Bronchial epithelial cell (primary cell): ENCODE results near the gene PTPRN2. TPM values are rescaled to one million over a fixed set of nuclear protein-coding genes. Genes with fewer than 3 reads are reported as not detected.

Source experiments
- DNase-seq: peaks from one replicate; pipeline ENCODE4 v3.0.0-alpha.2; 2010; ENCODE audit warnings: low read depth
- FAIRE-seq: peaks from 2 replicates; lab custom pipeline; 2011; peaks lifted over from hg19 to GRCh38; lab: Jason Lieb, UNC
- H3K27me3 ChIP-seq: 2 replicates; pipeline ENCODE4 v1.5.1; 2011; ENCODE audit warnings: low read length; ENCODE audit not compliant: control insufficient read depth, insufficient read depth
- H3K36me3 ChIP-seq: 2 replicates; pipeline ENCODE4 v1.5.1; 2011; ENCODE audit warnings: low read length; ENCODE audit not compliant: control insufficient read depth, insufficient read depth
- H3K4me3 ChIP-seq: 2 replicates; pipeline ENCODE4 v1.5.1; 2011; ENCODE audit warnings: mild to moderate bottlenecking, low read depth, low read length, control low read depth
- total RNA-seq: library from RNA; depleted of rRNA; stranded (reverse); fragments of >200 nt; gene quantifications from 2 replicates; pipeline ENCODE4 v1.2.1, GENCODE V29; 2014
- TF ChIP-seq, protein P1 (sequence below): IDR thresholded peaks from 2 replicates; pipeline ENCODE4 v1.5.1; 2011; ENCODE audit warnings: mild to moderate bottlenecking, moderate library complexity, low read length, control low read depth, inconsistent platforms; ENCODE audit not compliant: insufficient read depth, severe bottlenecking

PTPRN2 gene
- total RNA-seq, 1 donor from 2014 or later, result 1.1 TPM

DNA sequence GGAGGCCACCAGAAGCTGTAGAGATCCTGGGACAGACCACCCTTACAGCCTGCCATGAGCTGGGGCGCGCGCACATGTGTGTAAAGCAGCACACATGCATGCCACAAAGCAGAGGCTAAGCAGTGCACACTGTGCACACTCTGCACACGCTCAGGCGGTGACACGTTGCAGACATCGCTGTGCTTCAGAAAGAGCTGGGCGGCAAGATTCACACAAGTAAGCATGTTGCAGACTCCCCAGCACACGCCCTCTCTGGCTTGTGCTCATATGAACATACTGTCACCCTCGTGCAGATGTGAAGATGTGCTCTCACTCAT, 772.0 kb downstream of the PTPRN2 start:
- Histone ChIP-seq H3K27me3 (no peaks in the 10 kb centered on the region), H3K4me3 (no peak overlapping the region), H3K36me3 (no peaks in the 10 kb centered on the region)
- FAIRE-seq, result no peak
- TF ChIP-seq, protein P1, sequence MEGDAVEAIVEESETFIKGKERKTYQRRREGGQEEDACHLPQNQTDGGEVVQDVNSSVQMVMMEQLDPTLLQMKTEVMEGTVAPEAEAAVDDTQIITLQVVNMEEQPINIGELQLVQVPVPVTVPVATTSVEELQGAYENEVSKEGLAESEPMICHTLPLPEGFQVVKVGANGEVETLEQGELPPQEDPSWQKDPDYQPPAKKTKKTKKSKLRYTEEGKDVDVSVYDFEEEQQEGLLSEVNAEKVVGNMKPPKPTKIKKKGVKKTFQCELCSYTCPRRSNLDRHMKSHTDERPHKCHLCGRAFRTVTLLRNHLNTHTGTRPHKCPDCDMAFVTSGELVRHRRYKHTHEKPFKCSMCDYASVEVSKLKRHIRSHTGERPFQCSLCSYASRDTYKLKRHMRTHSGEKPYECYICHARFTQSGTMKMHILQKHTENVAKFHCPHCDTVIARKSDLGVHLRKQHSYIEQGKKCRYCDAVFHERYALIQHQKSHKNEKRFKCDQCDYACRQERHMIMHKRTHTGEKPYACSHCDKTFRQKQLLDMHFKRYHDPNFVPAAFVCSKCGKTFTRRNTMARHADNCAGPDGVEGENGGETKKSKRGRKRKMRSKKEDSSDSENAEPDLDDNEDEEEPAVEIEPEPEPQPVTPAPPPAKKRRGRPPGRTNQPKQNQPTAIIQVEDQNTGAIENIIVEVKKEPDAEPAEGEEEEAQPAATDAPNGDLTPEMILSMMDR, result no peak
- no peak for DNase-seq

DNA sequence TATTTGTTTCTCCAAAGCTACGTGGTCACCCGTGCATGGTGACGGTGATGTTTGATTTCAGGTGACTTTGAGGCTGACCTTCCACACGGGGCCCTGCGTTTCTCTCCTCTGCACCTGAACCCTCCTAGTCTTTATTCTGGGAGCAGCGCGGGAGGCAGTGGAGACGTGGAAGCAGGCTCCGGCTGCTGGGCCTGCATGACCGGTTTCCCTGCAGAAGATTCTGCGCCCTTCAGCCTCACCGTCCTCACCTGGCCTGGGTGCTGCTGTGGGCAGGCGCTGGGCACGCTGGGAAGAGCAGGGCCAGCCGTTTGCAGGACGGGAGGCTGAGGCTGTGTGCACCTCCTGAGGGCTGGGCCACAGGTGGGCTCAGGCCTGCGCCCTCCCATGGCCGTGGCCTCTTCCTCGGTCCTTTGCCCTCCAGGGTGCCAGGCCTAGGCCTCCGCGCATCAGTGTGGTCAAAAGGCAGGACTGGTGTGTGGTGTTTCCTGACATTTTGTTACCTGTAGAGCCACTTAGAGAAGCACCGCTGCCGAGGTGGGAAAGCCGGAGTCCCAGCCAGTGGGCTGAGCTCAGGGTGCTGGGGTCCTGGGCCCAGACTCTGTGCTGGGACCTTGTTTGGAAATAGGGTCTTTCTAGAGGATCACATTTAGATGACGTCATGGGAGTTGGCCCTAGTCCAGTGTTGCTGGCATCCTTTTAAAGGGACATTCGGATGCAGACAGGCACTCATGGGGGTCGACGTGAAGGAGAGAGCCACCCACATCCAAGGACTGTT, 772.5 kb downstream of the PTPRN2 start:
- TF ChIP-seq, protein P1, result no peak
- Histone ChIP-seq H3K4me3 (no peak overlapping the region), H3K27me3 (no peaks in the 10 kb centered on the region), H3K36me3 (no peaks in the 10 kb centered on the region)
- FAIRE-seq (no peak), DNase-seq (no peak)

DNA sequence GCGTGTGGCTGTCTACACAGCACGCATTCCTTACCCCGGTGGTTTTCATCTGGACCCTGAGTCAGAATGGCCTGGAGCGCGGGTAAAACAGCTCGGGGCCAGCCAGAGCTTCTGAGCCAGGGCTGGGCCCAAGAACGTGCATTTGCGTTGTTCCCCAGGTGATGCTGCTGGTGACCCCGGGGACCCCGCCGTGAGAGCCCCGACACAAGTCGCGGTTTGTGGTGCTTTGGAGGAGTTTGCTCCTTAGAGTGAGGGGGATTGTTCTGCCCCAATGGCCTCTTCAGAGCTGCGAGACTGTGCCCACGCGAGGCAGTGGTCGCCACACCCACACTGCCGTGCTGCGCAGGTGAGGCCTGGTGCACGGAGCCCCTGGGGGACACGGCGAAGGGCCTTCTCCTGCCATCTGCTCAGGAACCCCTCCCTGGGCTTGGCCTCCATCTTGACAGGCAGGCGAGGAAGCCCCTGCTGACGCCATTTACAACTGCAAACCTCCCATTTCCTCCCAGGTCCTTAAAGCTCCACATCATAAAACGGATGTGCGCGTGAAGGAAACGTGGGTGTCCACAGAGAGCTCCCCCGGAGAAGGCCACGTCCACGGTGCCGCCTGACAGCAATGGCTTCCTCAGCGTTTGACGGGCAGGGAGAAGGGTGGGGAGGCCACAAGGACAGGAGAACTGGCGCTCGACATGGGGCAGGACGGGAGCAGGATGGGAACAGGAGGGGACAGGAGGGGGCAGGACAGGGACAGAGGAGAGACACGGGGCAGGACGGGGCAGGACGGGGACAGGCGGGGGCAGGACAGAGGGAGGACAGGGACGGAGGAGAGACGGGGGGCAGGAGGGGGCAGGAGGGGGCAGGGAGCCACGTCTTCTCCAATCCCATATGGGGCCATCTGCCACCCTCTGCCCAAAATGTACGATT, 773.6 kb downstream of the PTPRN2 start:
- Histone ChIP-seq H3K27me3 (no peaks in the 10 kb centered on the region), H3K36me3 (no peaks in the 10 kb centered on the region), H3K4me3 (no peak overlapping the region)
- FAIRE-seq (no peak), DNase-seq (no peak)
- TF ChIP-seq, protein P1, result no peak

DNA sequence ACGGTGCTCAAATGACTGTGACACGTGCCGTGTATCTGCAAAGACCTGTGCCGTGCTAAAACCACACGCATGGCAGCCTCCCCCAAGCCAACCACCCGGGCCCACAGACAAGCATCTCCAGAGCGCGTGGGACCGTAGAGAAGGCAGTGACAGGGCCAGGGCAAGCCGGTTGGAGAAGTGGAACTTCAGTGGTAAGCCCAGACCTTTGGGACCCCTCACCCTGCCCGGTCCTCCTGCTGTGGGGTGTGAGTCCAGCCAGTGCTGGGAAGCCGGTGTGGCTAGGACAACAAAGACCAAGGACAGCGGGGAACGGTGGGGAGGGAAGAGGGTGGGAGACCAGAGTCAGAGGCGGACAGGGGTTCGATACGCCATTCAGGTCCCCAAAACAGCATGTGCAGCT, 774.6 kb downstream of the PTPRN2 start:
- no peaks in the 10 kb centered on the region for H3K27me3 ChIP-seq
- H3K36me3 ChIP-seq, result no peaks in the 10 kb centered on the region
- FAIRE-seq (no peak), DNase-seq (no peak)
- TF ChIP-seq, protein P1, result no peak
- H3K4me3 ChIP-seq, result no peak overlapping the region

DNA sequence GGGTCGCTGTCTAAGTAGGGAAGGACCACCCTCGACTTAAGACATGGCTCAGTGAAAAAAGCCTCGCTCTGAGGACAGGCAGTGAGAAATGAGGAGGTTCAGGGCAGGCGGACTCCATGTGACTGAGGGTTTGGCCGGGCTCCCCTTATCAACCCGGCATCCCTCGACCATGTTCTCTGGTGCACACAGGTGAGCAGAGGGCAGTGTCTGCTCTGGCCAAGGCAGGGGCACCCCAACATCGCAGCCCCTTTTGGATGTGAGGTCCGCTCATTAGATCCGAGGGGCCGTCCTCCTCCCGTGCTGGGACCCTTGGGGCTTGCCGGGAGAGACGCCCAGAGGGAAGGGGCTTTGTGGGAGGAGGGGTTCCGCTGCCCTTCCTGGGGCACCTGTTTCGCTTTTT, 775.7 kb downstream of the PTPRN2 start:
- DNase-seq (no peak), FAIRE-seq (no peak)
- Histone ChIP-seq H3K4me3 (no peak overlapping the region), H3K27me3 (no peaks in the 10 kb centered on the region), H3K36me3 (no peaks in the 10 kb centered on the region)
- TF ChIP-seq, protein P1, result no peak
